H54 (cell line): ENCODE results near the gene KLHL33.

ENCODE experiments used
- DNase-seq: peaks from one replicate; pipeline ENCODE4 v3.0.0; 2011; ENCODE audit warnings: low spot score, mixed read lengths; ENCODE audit not compliant: insufficient read length
- FAIRE-seq: peaks from 3 replicates; lab custom pipeline; 2011; peaks lifted over from hg19 to GRCh38; lab: Jason Lieb, UNC
- POLR2A ChIP-seq: IDR thresholded peaks from 2 replicates; pipeline ENCODE4 v1.6.1; 2011; ENCODE audit warnings: low read depth, mild to moderate bottlenecking, low read length

KLHL33 gene

DNA sequence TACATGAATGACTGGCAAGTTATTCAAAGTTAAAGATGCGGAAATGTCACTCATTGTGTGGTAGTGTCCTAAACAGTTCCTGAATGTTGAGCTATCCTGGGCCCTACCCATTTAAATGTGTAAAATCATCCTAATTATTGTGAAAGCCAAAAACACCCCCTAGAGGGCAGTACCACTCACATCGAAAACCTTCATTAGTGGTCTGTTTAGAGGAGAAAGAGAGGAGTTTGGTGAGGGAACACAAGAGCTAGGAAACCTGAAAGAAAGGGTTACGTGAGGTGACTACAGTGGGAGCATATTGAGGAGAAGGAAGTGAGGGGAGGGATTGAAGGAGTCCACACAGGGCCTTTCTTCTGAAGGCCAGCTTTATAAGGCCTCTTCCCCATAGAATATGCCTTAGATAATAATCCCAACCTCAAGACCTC is 20.2 kb downstream of the KLHL33 start:
- TF ChIP-seq POLR2A, result no peak
- no peak for DNase-seq
- no peak for FAIRE-seq

DNA sequence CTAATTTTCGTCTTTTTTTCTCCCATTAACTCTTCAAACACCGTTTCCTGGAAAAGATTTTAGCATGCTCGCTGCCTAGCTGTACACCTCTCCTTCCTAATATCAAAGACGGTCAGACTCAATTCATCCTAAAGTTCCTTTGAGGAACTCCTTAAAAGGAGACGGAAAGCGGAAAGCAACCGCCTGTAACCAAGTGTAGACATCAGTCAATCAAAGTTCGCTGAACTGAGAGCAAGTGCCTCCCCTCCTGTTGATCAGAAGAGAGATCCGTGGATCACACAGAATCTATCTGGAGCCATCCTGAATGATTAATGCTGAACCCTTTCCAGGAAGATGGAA is 22.3 kb downstream of the KLHL33 start:
- DNase-seq (no peak), FAIRE-seq (no peak)
- TF ChIP-seq POLR2A, result no peak

DNA sequence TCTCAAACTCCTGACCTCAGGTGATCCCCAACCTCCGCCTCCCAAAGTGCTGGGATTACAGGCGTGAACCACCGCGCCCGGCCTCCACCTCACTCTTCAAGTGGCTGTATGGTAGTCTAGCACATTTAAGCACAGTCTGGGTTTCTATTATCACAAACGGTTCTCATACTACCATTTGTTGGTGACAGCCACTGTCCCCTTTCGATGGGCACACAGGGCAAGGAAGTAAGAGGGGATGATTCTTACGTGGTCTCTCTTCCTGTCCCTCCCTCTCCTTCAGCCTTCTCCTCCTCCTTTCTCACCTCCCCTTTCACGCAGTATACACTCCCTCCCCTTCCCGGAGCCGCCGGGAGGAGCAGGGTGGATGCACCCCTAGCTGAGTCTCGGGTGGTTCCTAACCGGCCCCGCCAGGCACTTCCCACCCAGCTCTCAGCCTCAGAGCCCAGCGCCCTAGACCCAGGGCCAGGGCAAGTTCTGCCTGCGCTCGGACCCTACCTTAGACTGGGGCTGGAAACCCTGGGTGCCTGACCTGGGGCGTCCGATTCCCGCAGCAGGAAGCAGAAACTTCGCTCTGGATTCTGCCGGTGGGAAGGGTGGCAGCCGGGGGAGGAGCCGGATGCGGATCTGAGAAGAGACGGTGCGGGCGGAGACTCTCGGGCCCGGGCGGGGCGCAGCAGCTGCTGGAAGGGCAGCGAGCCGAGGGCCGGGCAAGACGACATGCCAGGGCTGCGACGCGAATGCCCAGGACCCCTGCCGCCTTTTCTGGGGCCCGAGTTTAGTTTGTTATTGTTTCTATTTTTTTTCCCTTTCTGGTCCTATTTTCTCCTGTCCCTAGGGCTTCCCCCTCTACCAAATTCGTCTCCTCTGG is 22.9 kb downstream of the KLHL33 start, which contains the start of gene TEP1:
TEP1 (minus strand) TSS at position 626 of the 868 bp plus-strand sequence. CDS start 5,062 bp downstream, outside the sequence.
- DNase-seq (peak; percentile 27), FAIRE-seq (no peak)

DNA sequence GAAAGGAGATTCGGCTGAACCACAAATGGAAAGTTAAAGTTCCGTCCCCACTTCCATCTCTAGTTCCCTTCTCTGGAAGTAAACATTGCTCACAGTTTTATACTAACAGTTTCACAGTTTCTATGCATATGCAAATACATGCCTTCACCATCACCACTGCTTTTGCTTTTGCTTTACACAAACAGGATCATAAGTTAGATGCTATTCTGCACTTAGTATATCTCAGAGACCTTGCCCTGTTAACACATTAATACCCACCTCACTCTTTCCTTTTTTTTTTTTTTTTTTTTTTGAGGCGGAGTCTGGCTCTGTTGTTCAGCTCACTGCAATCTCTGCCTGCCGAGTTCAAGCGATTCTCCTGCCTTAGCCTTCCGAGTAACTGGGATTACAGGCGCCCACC is 23.6 kb downstream of the KLHL33 start:
- FAIRE-seq (no peak), DNase-seq (no peak)
- TF ChIP-seq POLR2A, result no peak

More for the DNA sequence above, 22.9 kb downstream of the KLHL33 start, which contains the start of gene TEP1:
- peak; percentile 54 for TF ChIP-seq POLR2A

DNA sequence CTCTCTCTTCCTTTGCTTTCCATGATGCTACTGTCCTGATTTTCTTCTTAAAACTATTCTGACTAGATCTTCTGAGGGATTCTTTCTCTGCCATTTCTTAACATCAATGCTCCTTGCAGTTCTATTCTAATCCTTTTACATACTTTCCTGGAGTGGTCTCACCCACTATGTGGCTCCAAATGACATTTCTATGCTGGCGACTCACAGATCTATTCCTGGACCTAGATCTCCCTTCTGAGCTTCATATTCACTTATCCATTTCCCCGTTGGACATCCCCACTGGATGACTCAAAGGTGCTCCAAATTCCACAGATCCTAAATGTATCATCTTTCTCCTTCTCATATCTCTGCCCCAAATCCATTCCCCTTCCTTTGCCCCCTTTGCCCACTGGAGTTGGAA is 26.7 kb downstream of the KLHL33 start:
- FAIRE-seq, result no peak
- DNase-seq, result no peak
- TF ChIP-seq POLR2A, result no peak

DNA sequence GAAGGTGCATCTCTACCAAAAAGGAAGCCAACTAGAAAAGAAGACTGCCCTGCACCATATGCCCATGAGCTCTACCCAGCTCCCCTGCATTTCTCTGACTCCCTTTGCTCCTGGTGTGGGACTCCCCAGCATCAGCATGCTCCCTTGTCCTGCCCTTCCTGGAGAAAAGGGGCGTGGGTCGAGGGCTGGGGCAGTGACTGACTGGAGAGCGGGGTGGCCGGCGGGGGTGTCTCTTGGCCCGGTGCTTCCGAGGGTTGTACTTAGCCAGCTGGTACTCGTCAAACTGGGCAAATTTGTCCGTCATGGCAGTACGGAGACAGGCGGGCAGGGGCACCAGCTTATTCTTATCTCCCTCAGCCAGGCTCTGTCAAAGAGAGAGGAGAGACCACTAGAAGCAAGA is 32.4 kb downstream of the KLHL33 start:
- no peak for FAIRE-seq
- no peak for DNase-seq
- TF ChIP-seq POLR2A, result no peak

DNA sequence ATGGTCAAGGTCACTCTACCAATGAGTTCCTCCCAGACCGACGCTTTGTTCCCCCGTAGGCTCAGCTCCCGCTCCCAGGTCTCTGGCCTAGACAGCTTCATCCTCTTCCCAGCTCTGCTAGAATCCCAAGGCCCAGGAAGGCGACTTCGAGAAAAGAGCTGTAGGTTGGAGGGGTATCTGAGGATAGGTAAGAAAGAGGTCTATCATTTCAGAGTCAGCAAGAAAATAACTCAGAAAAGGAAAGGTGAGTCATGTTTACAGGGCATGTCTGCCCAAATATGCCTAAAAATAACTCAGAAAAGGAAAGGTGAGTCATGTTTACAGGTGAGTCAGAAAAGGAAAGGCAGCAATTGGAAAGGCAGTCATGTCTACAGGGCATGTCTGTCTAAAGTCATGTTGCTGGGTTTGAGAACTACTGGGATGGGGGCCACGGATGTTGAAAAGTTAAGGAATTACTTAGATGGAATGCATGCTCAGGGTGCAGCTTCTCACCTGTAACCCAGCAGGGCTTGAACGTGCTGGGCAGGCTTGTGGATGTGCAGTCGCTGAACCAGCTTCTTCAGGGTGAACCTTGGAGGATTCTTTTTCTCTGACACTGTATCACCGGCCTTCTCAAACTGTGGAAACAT is 34.9 kb downstream of the KLHL33 start:
- FAIRE-seq, result no peak

DNA sequence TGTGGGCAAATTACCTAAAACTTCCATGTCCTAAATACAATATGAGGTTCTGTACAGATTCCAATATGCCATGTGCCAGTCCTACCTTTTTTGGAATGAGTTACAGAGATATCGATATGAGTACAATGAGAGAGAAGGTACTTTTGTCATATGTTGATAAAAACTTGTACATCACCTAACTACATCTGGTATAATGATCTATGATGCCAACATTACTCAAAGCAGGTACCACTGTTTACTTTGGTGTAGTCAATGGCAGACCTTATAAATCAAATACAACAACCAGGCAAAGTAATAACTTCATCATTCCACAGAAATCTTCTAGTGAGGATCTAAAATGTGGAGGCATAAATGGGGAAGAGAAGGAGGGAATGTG is 35.4 kb downstream of the KLHL33 start:
- TF ChIP-seq POLR2A, result no peak
- FAIRE-seq (no peak), DNase-seq (no peak)

More for the DNA sequence above, 34.9 kb downstream of the KLHL33 start:
- no peak for TF ChIP-seq POLR2A
- DNase-seq, result no peak

DNA sequence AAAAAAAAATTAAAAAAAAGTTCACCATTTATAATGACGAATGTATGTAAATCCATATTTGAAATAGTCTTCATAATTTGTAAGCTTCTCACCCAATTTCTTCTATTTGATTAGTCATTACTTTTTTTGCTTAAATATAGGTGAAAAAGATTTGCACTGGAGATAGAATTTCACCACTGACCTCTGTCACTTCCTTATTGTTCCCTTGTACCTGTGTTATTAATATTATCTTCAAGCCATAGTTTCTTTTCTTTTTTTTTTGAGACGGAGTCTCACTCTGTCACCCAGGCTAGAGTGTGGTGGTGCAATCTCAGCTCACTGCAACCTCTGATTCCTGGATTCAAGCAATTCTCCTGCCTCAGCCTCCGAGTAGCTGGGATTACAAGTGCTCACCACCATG is 38.5 kb downstream of the KLHL33 start:
- FAIRE-seq (no peak), DNase-seq (no peak)
- no peak for TF ChIP-seq POLR2A

DNA sequence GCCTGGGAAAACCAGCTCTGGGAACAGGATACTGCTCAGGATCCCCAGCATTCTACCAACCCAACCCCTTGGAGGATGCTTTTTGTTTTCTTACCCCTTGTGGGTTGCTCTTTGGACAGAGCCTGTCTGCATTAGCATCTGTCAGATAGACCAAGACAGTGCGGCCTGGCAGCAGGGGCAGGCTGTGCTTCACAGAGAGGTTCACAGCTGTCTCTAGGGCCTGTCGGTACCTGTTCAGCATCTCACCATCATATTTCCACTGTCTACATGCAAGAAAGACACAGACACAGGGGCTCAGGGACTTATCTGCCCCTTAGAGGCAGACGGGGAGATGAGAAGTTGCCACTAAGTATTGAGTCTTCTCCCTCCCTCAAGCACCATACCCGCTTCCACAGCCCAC is 44.5 kb downstream of the KLHL33 start:
- TF ChIP-seq POLR2A, result no peak
- no peak for FAIRE-seq
- DNase-seq, result no peak

DNA sequence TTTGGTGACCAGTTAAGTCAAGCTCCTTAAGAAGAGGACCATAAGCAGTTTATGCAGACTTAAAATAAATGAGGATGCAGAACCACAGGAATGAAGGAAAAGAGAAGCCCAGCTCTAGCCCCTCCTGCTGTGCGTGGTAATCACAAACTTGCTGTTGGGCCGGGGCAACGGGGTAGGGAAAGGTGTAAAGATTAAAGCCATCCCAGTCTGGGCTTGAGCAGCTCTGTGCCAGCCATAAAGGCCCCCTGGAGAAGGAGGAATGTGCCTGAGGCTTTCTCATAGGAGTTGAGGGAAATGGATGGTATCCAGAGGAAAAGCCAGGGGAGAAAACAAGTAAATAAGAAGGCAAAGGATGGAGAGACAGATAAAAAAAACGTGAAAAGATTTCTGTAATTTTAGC is 47.8 kb downstream of the KLHL33 start:
- no peak for FAIRE-seq
- no peak for DNase-seq
- TF ChIP-seq POLR2A, result no peak

DNA sequence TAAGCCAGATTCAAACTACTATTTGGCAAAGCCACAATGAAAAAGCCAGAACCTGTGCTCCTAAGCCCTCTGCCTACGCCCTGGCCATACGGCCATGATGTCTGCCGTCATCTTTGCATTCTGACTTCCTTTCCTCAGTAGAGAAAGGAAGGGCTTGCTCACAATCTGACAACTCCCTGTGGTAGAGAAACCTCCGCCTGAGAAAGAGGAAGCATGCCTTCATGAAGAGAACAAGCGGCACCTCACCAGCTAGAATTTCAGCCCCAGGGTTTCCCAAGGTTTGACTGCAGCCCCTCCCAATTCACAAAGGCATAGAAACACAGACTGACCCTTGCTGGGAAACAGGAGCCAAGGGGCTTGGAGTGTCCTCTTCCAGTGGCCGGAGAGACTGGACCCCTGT is 48.4 kb downstream of the KLHL33 start:
- TF ChIP-seq POLR2A, result no peak
- DNase-seq, result no peak

DNA sequence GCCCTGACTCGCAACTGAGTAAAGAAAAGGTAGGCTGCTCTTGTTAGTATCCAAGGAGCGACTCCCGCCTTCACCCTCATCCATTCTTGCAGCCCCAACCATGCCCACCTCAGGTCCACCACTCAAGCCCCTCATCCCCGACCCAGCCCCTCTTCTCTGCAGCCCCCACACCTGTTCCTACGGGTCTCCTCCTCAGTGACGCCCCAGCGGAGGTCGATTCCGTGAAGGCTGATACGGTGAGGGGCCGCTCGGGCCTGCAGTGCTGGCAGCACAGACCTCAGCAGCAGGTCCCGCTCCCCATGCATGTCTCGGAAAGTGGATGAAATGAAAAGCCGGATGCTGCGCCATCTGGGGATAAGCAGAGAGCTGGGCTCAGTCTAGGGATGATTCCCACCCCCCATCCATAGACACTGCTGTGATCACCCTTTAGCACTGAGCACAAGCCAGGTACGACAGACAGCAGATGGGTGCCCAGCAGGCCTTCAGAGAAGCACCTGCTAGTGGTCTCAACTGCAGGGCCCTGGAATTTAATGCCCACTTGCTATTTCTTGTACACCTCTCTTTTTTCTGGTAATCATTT is 49.6 kb downstream of the KLHL33 start:
- no peak for FAIRE-seq
- no peak for TF ChIP-seq POLR2A
- DNase-seq, result no peak

More for the DNA sequence above, 48.4 kb downstream of the KLHL33 start:
- FAIRE-seq, result no peak

DNA sequence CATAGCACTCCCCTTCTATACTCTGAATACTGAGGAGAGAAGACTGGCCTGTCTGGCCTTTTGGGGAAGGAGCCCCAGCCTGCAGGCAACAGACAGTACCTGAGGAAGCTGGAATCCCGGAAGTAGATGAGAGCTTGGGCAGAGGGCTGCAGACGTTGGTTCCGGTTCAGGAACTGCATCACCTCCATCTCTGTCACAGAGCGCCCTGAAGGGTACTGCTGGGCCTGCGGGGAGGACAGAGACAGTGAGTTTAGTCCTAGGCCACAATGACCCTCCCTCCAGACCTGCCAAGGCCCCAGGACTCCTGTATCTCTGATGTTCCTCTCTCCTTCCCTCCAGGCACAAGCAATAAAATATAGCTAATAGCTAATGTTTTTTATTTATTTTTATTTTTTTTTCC is 51.1 kb downstream of the KLHL33 start:
- no peak for FAIRE-seq
- TF ChIP-seq POLR2A, result no peak
- no peak for DNase-seq

DNA sequence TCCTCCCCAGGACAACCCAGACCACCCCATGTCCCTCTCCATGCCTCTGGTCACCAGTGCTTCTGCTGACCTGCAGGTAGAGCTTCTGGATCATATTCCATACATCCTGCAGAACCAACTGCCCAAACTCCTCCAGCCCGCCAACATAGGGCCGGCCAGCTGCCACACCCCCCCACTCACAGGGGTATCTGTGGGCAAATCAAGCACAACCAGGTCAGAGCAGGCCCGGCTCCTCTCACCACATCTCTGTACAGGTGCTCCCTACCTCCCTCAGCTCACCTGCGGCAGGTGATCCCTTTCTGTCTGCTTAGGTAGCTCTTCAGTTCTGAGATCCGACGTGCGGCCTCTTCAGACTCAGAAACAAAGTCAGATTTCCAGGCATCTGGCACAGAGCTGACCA is 51.6 kb downstream of the KLHL33 start:
- TF ChIP-seq POLR2A, result no peak
- FAIRE-seq (no peak), DNase-seq (no peak)
